Stomach (tissue), 9 donors: ENCODE results near the gene RAB43. TPM values are rescaled to one million over a fixed set of nuclear protein-coding genes. Genes with fewer than 3 reads are reported as not detected.
"Not testable (repeated sequence)": the region's sequence is repeated elsewhere in the genome, so short reads cannot be mapped to it uniquely, and the experiment has no call there.

ENCODE experiments used
- DNase-seq, 2 donors: peaks; one replicate each; pipeline versions ENCODE4 v3.0.0 to v3.0.0-alpha.2; 2013 to 2019
- H3K27ac ChIP-seq, 5 donors: fragments of 200-600 bp in 4 of 5; sonication (generic) in 4 of 5; one replicate each; pipeline ENCODE4 v1.5.1; 2013 to 2019; ENCODE audit warnings: mild to moderate bottlenecking in 1 of 5, moderate library complexity in 1 of 5
- H3K27me3 ChIP-seq, 3 donors: fragments of 200-600 bp; sonication (generic); one replicate each; pipeline ENCODE4 v1.5.1; 2017 to 2019; ENCODE audit warnings: mixed run types in 1 of 3
- H3K36me3 ChIP-seq, 4 donors: fragments of 200-600 bp; sonication (generic); 1 replicate in 3 of 4; 2 replicates in 1 of 4; pipeline ENCODE4 v1.5.1; 2016 to 2019
- H3K4me1 ChIP-seq, 4 donors: fragments of 200-600 bp; sonication (generic); one replicate each; pipeline ENCODE4 v1.5.1; 2016 to 2019
- H3K4me3 ChIP-seq, 4 donors: fragments of 200-600 bp; sonication (generic) in 3 of 4; one replicate each; pipeline ENCODE4 v1.5.1; 2016 to 2019; ENCODE audit warnings: mild to moderate bottlenecking in 1 of 4
- H3K9me3 ChIP-seq, 4 donors: fragments of 200-600 bp; sonication (generic); one replicate each; pipeline ENCODE4 v1.5.1; 2016 to 2019
- EP300 ChIP-seq: sonication (generic); formaldehyde crosslinking; IDR thresholded peaks from one replicate; pipeline ENCODE4 v1.6.1; 2017; ENCODE audit warnings: antibody characterized with exemption
- POLR2A ChIP-seq, 4 donors: fragments of 450-650 bp; IDR thresholded peaks; one replicate each; pipeline ENCODE4 v1.6.1; 2016; ENCODE audit warnings: antibody characterized with exemption in 4 of 4, control low read depth in 2 of 4, mild to moderate bottlenecking in 1 of 4, moderate library complexity in 1 of 4
- POLR2AphosphoS5 ChIP-seq, 3 donors: sonication (generic); formaldehyde crosslinking; IDR thresholded peaks; one replicate each; pipeline ENCODE4 v1.6.1; 2016; ENCODE audit warnings: antibody characterized with exemption in 3 of 3
- WGBS, 5 donors: extraction: QIAGEN DNeasy Blood & Tissue Kit in 3 of 5; methylation state at CpG; one replicate each; pipeline versions ENCODE4 v1.1.5 to v1.1.7; 2013 to 2018; 5-methylcytosine and 5-hydroxymethylcytosine counted together
- intact Hi-C: fragments of 100-400 bp; cut with DNase I; formaldehyde crosslinking; loops from one replicate; pipeline ENCODE4 v1.15.1; 2023; ENCODE audit warnings: low total_unique reads
- polyA plus RNA-seq, 3 donors: library from polyadenylated mRNA; stranded (reverse); fragments of 200-250 nt; gene quantifications; one replicate each; pipeline ENCODE4 v1.2.3, GENCODE V29; 2013
- total RNA-seq, 5 donors: library from RNA; depleted of rRNA; stranded (reverse); fragments of >200 nt; gene quantifications; one replicate each; pipeline versions ENCODE4 v1.1.0 to v1.2.3, GENCODE V29; 2014 to 2016
- TF ChIP-seq, protein P1 (sequence below), 7 experiments: fragments of 450-650 bp in 4 of 7; fragments of 200-600 bp in 3 of 7; sonication (generic) in 3 of 7; IDR thresholded peaks; one replicate each; pipeline ENCODE4 v1.5.1; 2016 to 2019; ENCODE audit warnings: antibody characterized with exemption in 7 of 7, control low read depth in 2 of 7, mild to moderate bottlenecking in 1 of 7
- donor health status: healthy with polysubstance abuse.
- donor health status: Bipolar disorder and iron deficiency.
- donor health status: healthy.

The RAB43 gene
- total and polyA plus RNA-seq, 8 donors, result 4.3 to 70.6 (median 17.4) TPM

DNA sequence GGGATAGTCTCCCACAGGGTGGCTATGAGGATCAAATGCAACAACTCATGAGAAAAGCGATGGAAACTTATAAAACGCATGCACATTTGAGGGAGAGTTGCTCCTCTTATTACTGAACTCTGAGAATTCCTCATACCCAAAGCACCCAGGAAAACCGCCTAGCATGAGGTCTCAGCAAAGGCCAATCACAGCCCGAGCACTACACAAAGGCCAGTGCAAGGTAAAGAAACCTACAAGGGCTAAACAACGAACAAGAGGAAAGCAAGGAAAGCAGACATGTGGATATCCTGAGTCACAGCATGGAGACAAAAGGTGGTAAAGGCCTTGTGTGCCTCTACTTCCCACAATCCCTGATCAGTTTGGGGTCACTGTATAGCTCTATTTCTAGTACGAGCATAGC is 7.1 kb downstream of the RAB43 start:
- no peak for DNase-seq
- TF ChIP-seq, protein P1, sequence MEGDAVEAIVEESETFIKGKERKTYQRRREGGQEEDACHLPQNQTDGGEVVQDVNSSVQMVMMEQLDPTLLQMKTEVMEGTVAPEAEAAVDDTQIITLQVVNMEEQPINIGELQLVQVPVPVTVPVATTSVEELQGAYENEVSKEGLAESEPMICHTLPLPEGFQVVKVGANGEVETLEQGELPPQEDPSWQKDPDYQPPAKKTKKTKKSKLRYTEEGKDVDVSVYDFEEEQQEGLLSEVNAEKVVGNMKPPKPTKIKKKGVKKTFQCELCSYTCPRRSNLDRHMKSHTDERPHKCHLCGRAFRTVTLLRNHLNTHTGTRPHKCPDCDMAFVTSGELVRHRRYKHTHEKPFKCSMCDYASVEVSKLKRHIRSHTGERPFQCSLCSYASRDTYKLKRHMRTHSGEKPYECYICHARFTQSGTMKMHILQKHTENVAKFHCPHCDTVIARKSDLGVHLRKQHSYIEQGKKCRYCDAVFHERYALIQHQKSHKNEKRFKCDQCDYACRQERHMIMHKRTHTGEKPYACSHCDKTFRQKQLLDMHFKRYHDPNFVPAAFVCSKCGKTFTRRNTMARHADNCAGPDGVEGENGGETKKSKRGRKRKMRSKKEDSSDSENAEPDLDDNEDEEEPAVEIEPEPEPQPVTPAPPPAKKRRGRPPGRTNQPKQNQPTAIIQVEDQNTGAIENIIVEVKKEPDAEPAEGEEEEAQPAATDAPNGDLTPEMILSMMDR (IDR thresholded peaks at IDR 0.05), result no peak
- TF ChIP-seq POLR2A (IDR thresholded peaks at IDR 0.05), result no peak
- TF ChIP-seq POLR2AphosphoS5 (IDR thresholded peaks at IDR 0.05), result no peak
- no peak for TF ChIP-seq EP300
- H3K27ac ChIP-seq, result no peak overlapping the region
- H3K4me3 ChIP-seq, result no peak overlapping the region
- H3K27me3 ChIP-seq, result no peaks in the 10 kb centered on the region
- H3K4me1 ChIP-seq, result peaks cover 21 to 52% (median 37%) of the 10 kb centered on the region in 4 donors
- H3K9me3 ChIP-seq, result no peaks in the 10 kb centered on the region
- peaks cover 8 to 73% (median 53%) of the 10 kb centered on the region in 4 donors for H3K36me3 ChIP-seq
- WGBS, 5 donors, result 85 to 87% (median 87%) methylated on average over 6 of the region's 6 CpGs
- intact Hi-C loops, result no loop called here

DNA sequence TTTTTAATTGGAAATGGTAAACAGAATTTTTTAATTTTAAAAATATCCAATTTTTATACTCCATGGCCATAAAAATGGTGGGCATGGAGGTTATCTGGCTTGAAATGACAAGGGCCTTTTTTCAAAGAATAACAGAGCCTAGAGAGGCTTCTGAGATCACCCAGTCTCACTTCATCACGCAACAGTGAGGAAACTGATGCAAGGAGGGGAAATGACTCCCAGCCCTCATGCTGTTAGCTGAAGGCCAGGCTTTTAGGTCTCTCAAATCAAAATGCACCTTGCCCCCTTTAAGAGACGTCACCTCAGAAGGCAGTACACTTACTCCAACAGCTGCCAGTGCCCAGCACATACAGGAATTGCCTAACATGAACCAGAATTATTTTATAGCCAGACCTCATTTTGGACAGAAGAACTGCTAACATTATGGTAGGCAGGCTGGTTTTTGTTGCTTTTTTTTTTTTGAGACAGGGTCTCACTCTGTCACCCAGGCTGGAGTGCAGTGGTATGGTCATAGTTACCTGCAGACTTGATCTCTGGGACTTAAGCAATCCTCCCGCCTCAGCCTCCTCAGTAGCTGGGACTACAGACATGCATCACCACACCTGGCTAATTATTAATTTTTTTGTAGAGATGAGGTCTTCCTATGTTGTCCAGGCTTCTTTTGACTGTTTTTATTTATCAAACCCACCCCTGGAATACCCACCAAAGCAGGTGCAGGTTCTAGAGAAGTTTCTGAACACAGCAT is 9.1 kb downstream of the RAB43 start:
- no peak for DNase-seq
- 83 to 91% (median 87%) methylated on average over 3 of the region's 3 CpGs for WGBS, 5 donors
- no peaks in the 10 kb centered on the region for H3K9me3 ChIP-seq
- TF ChIP-seq POLR2A (IDR thresholded peaks at IDR 0.05) (no peak), EP300 (no peak), POLR2AphosphoS5 (IDR thresholded peaks at IDR 0.05) (no peak)
- TF ChIP-seq, protein P1 (IDR thresholded peaks at IDR 0.05), result no peak
- peaks cover 10 to 42% (median 22%) of the 10 kb centered on the region in 4 donors for H3K4me1 ChIP-seq
- intact Hi-C loops, result no loop called here
- peaks cover 4 to 85% (median 61%) of the 10 kb centered on the region in 4 donors for H3K36me3 ChIP-seq
- no peak overlapping the region for H3K27ac ChIP-seq
- H3K4me3 ChIP-seq, result no peak overlapping the region
- no peaks in the 10 kb centered on the region for H3K27me3 ChIP-seq

DNA sequence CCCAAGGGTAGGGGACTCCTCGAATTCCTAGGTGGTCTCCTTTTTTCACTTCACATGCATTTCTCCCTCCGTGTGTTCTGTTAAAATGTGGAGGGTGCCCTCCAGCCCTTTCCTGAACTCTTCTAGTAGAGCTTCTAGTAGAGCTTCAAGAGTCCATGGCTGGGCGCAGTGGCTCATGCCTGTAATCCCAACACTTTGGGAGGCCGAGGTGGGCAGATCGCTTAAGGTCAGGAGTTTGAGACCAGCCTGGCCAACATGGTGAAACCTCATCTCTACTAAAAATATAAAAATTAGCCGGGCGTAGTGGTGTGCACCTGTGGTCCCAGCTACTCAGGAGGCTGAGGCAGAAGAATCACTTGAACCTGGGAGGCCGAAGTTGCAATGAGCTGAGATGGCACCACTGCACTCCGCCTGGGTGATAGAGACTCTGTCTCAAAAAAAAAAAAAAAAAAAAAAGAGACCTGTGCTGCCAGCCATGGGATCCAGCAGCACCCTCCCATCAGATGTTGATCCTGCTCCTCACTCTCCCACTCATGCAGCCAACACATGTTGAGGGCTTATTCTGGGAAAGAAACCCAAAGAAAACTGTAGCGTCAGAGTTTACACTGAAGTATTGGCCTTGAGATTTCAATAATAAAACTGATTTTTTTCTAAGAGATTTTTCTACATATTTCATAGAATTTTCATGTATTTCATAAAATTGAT is 10.4 kb downstream of the RAB43 start:
- H3K27ac ChIP-seq, H3K4me3 ChIP-seq, H3K9me3 ChIP-seq, intact Hi-C loops, H3K27me3 ChIP-seq, DNase-seq: not testable (repeated sequence)
- Histone ChIP-seq H3K36me3 (peaks cover 4 to 92% (median 72%) of the 10 kb centered on the region in 4 donors), H3K4me1 (peaks cover 3 to 41% (median 15%) of the 10 kb centered on the region in 4 donors)
- WGBS, 5 donors, result 92 to 97% (median 95%) methylated on average over 10 of the region's 10 CpGs

DNA sequence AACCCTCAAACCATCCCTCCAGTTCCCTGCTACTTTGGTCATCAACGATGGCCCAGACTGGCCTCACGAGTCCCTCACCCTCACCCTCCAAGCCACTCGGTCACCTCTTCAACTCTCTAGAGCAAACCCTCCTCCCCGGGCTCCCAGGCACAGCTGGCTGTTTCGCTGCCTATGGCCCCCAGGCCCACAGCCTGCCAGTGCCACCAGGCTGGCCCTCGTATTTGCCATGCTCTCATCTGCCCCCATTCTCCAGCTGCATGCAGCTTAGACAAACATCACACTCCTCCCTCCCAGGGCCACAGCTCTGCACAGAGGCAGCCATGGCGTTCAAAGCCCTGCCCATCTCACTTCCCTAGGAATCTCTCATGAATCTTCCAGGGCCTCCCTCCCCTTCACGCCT is 13.8 kb downstream of the RAB43 start:
- intact Hi-C loops, result no loop called here
- Histone ChIP-seq H3K4me3 (no peak overlapping the region), H3K27ac (no peak overlapping the region), H3K27me3 (no peaks in the 10 kb centered on the region), H3K9me3 (no peaks in the 10 kb centered on the region), H3K4me1 (peaks cover 0 to 52% (median 20%) of the 10 kb centered on the region in 4 donors), H3K36me3 (peaks cover 0 to 68% (median 58%) of the 10 kb centered on the region in 4 donors)
- no peak for TF ChIP-seq POLR2A (IDR thresholded peaks at IDR 0.05)
- 76 to 84% (median 82%) methylated on average over 8 of the region's 8 CpGs for WGBS, 5 donors
- DNase-seq, result no peak

DNA sequence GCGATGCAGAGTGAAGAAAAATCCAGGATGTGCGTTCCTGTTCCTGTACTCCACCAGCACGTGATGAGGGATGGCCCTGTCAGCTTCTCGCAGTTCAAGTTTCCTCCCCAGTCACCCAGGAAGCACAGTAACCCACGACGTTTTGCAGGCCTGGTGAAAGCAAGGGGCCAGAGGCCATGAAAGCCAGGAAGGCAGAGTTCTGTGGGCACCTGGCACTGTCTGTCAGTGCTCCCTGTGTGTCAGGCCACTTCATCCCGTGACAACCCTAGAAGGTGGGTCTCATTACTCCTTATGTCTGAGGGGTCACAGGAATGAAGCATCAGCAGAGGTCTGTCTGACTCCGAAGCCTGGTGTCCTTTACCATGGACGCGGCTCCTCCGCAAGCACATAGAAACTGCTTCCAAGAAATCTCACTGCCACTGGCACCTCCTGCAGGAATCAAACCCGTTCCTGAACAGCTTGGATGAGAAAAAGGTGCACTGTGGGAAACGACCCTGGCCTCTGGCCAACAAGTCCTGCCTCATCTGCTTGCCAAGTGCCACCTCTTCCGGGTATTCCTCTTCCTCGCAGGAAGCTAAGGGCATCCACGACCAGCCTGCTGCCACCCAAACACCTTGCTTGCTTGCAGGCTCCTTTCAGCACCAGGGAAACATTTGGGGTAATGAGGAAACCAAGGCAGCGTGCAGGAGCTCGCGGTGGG is 14.6 kb downstream of the RAB43 start:
- Histone ChIP-seq H3K9me3 (no peaks in the 10 kb centered on the region), H3K27me3 (no peaks in the 10 kb centered on the region), H3K4me3 (no peak overlapping the region), H3K4me1 (peaks cover 0 to 46% (median 21%) of the 10 kb centered on the region in 4 donors), H3K36me3 (peaks cover 0 to 60% (median 51%) of the 10 kb centered on the region in 4 donors), H3K27ac (no peak overlapping the region)
- no peak for TF ChIP-seq POLR2AphosphoS5 (IDR thresholded peaks at IDR 0.05)
- no peak for TF ChIP-seq EP300
- no peak for TF ChIP-seq POLR2A (IDR thresholded peaks at IDR 0.05)
- TF ChIP-seq, protein P1 (IDR thresholded peaks at IDR 0.05), result no peak
- peak in 1 of 2 donors; percentile 44 for DNase-seq
- intact Hi-C loops, result no loop called here
- WGBS, 5 donors, result 66 to 83% (median 68%) methylated on average over 14 to 19 of the region's 19 CpGs
